ENCODE measurements around the gene SKOR2. TPM values are rescaled to one million over a fixed set of nuclear protein-coding genes. Genes with fewer than 3 reads are reported as not detected.

SKOR2 gene
- total and polyA plus RNA-seq, 2 of the 13 experiments (the other 11 are each of a cell fraction or from before 2014, with no cell fraction given): not detected

GRCh38 chr18:47175898-47176575, 75.4 kb downstream of the SKOR2 start, which contains the start of gene IER3IP1 (continued):
- TF ChIP-seq E2F2 (CRISPR knock-in tag; IDR thresholded peaks at IDR 0.05; ENCODE audit: borderline replicate concordance) (peak; percentile 46; the same call in 1 of the 2 replicates), TFDP1 (CRISPR knock-in tag; IDR thresholded peaks at IDR 0.05; ENCODE audit: borderline replicate concordance) (peak; percentile 88), ZNF468 (CRISPR knock-in tag; IDR thresholded peaks at IDR 0.05) (no peak), ZZZ3 (CRISPR knock-in tag; IDR thresholded peaks at IDR 0.05; ENCODE audit: borderline replicate concordance) (peak; percentile 90; the same call in 1 of the 2 replicates), SAP130 (CRISPR knock-in tag; IDR thresholded peaks at IDR 0.05; ENCODE audit: low read depth) (peak; percentile 92), MAF1 (CRISPR knock-in tag; IDR thresholded peaks at IDR 0.05; ENCODE audit: borderline replicate concordance) (no peak; the same call in 1 of the 2 replicates), POGK (CRISPR knock-in tag; conservative IDR thresholded peaks at IDR 0.05) (0 out of 2 replicates have a peak, but pooled peaks have one; percentile 36), ZNF354B (CRISPR knock-in tag; IDR thresholded peaks at IDR 0.05) (no peak), ZBTB38 (CRISPR knock-in tag; IDR thresholded peaks at IDR 0.05) (peak; percentile 26; the same call in 1 of the 2 replicates), SRSF1 (optimal IDR thresholded peaks at IDR 0.05; ENCODE audit: low read depth, low read length) (no peak), LCORL (IDR thresholded peaks at IDR 0.05) (no peak), LCORL (CRISPR knock-in tag; IDR thresholded peaks at IDR 0.05) (no peak), ZNF773 (CRISPR knock-in tag; IDR thresholded peaks at IDR 0.05; ENCODE audit: borderline replicate concordance) (no peak), FLYWCH1 (CRISPR knock-in tag; IDR thresholded peaks at IDR 0.05) (no peak), KLF12 (CRISPR knock-in tag; IDR thresholded peaks at IDR 0.05; ENCODE audit: borderline replicate concordance) (0 out of 2 replicates have a peak, but pooled peaks have one; percentile 48), SKI (IDR thresholded peaks at IDR 0.05; ENCODE audit: partially characterized antibody) (peak; percentile 83), REPIN1 (CRISPR knock-in tag; IDR thresholded peaks at IDR 0.05; ENCODE audit: borderline replicate concordance, low read depth) (peak; percentile 69; the same call in 1 of the 2 replicates), BCL3 (CRISPR knock-in tag; IDR thresholded peaks at IDR 0.05) (peak; percentile 61; the same call in 1 of the 2 replicates), SMARCC2 (IDR thresholded peaks at IDR 0.05) (no peak), ZSCAN30 (CRISPR knock-in tag; IDR thresholded peaks at IDR 0.05) (no peak), ZGPAT (CRISPR knock-in tag; IDR thresholded peaks at IDR 0.05) (peak; percentile 52; the same call in 1 of the 2 replicates), TERF1 (CRISPR knock-in tag; IDR thresholded peaks at IDR 0.05) (no peak)

All from HepG2 (cell line).